Subcutaneous adipose tissue (tissue), 4 donors: ENCODE results near the gene NDEL1. TPM values are rescaled to one million over a fixed set of nuclear protein-coding genes. Genes with fewer than 3 reads are reported as not detected.

ENCODE experiments used
- total RNA-seq, 4 donors: library from RNA; depleted of rRNA; stranded (reverse); fragments of >200 nt; gene quantifications; one replicate each; pipeline ENCODE4 v1.1.0, GENCODE V29; 2016
- TF ChIP-seq, protein P1 (sequence below): fragments of 450-650 bp; IDR thresholded peaks from one replicate; pipeline ENCODE4 v1.5.1; 2016; ENCODE audit warnings: low read depth, mild to moderate bottlenecking, control low read depth, antibody characterized with exemption, moderate library complexity

The NDEL1 gene
- total RNA-seq, 4 donors from 2014 or later, result 58.3 to 80.4 (median 67.3) TPM

- TF ChIP-seq, protein P1, sequence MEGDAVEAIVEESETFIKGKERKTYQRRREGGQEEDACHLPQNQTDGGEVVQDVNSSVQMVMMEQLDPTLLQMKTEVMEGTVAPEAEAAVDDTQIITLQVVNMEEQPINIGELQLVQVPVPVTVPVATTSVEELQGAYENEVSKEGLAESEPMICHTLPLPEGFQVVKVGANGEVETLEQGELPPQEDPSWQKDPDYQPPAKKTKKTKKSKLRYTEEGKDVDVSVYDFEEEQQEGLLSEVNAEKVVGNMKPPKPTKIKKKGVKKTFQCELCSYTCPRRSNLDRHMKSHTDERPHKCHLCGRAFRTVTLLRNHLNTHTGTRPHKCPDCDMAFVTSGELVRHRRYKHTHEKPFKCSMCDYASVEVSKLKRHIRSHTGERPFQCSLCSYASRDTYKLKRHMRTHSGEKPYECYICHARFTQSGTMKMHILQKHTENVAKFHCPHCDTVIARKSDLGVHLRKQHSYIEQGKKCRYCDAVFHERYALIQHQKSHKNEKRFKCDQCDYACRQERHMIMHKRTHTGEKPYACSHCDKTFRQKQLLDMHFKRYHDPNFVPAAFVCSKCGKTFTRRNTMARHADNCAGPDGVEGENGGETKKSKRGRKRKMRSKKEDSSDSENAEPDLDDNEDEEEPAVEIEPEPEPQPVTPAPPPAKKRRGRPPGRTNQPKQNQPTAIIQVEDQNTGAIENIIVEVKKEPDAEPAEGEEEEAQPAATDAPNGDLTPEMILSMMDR, result no peak
Observed at GRCh38 chr17:8418471-8418870, 17.2 kb upstream of the NDEL1 start.

GRCh38 chr17:8419305-8419704, 16.4 kb upstream of the NDEL1 start:
- TF ChIP-seq, protein P1, result no peak

- TF ChIP-seq, protein P1, result no peak
Observed at GRCh38 chr17:8420041-8420934, 15.4 kb upstream of the NDEL1 start.

DNA sequence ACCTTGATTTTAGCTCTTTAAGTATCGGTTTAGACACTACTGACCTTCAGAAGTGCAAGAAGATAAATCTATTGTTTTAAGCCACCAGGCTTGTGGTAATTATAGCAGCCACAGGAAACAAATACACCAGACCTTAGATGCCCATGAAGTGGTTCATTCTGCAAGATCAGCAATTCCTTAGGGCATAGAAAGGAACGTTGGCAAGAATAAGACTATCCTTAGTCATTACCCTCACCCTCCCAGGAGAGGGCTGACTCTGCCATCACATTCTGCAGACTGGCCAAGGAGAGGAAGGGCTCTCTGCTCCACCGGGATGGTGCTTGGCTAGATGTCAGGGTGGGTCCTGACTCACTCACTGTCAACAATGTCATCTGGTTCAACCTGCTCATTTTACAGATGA, 14.1 kb upstream of the NDEL1 start:
- TF ChIP-seq, protein P1, result no peak

DNA sequence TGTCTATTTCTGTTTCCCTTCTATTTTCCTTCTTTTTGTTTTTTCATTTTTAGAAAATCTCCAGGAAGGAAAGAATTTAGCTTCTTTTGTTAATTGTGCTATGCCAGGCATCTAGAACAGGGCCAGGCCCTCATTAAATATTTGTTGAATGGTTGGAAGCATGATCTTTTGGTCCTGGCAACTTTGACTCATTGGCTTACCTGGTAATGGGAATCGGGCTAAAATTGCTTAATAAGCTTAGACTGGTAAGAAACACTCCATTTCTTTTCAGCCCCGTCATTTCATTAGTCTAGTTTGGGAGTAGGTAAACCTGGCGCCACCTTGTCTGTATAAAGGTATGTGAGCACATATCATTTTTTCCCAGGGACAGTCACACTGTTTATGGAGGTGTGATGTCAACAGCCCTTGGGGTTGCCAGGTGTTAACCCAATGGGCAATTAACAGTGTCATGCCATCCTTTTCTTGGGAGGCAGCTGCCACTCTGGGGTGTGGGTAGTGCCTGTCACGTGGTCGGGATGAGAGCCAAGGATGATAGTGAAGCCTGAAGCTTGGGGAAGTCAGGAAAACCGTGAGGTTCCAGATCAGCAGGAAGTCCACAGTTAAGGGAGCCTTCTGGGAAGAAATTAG, 9.5 kb upstream of the NDEL1 start:
- TF ChIP-seq, protein P1, result no peak

DNA sequence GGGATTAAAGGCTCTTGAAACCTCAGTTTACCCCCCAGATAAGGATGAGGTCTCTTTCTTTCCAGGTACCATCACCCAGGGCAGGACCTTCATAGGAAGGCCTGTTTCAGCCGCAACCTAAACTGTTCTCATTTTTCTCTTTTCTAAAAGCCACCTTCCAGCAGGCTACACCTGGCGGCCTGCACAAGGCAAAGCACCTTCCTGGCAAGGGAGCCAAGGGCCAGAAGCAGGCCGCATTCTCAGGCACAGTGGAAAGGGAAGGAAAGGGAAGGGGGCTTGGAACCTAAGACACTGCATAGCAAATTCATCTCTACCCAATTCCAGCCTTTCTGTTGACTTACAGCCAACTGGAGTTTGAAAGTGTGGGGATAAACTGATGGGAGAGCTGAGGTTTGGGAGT, 8.9 kb upstream of the NDEL1 start:
- TF ChIP-seq, protein P1, result no peak

- TF ChIP-seq, protein P1, result no peak
Observed at GRCh38 chr17:8430966-8431365, 4.7 kb upstream of the NDEL1 start.
